NOMO-1 treated with dmso at 0.1 percent for 144 hours (cell line): Measurements from ENCODE around the gene RPL19.
A peak's percentile ranks its signal among the peaks of the same experiment; 100 is the strongest.

Experiments
- DNase-seq: peaks from one replicate; lab custom pipeline; 2025; ENCODE audit not compliant: unreplicated experiment; lab: John Stamatoyannopoulos, UW

The RPL19 gene

GRCh38 chr17:39223907-39224777, 24.1 kb downstream of the RPL19 start:
- DNase-seq: no peak

GRCh38 chr17:39224778-39225307, 24.8 kb downstream of the RPL19 start:
- no peak for DNase-seq

GRCh38 chr17:39225308-39225958, 25.4 kb downstream of the RPL19 start, which contains the start of gene STAC2:
Gene STAC2, minus strand, starts transcription at chr17:39225945. Its CDS starts 443 bp downstream, at chr17:39225502.
- no peak for DNase-seq

- DNase-seq: no peak
These were observed 26.0 kb downstream of the RPL19 start for GRCh38 chr17:39225959-39226683.

GRCh38 chr17:39227364-39227919, 27.4 kb downstream of the RPL19 start:
- DNase-seq: no peak

- peak; percentile 37 for DNase-seq
These were observed 29.3 kb downstream of the RPL19 start for GRCh38 chr17:39229274-39229913.

- no peak for DNase-seq
These were observed 30.3 kb downstream of the RPL19 start for GRCh38 chr17:39230361-39230760.

GRCh38 chr17:39231091-39231561, 31.0 kb downstream of the RPL19 start:
- DNase-seq: no peak

- peak; percentile 29 for DNase-seq
These were observed 31.8 kb downstream of the RPL19 start for GRCh38 chr17:39231591-39232551.

- peak; percentile 81 for DNase-seq
These were observed 35.7 kb downstream of the RPL19 start for GRCh38 chr17:39235555-39236449.

GRCh38 chr17:39236450-39236927, 36.4 kb downstream of the RPL19 start:
- no peak for DNase-seq

GRCh38 chr17:39236981-39237441, 36.9 kb downstream of the RPL19 start:
- no peak for DNase-seq

GRCh38 chr17:39237586-39237985, 37.5 kb downstream of the RPL19 start:
- DNase-seq: no peak

- no peak for DNase-seq
These were observed 38.4 kb downstream of the RPL19 start for GRCh38 chr17:39238311-39238972.

GRCh38 chr17:39239640-39240314, 39.7 kb downstream of the RPL19 start:
- DNase-seq: no peak

GRCh38 chr17:39240631-39241030, 40.5 kb downstream of the RPL19 start:
- no peak for DNase-seq

GRCh38 chr17:39243155-39243554, 43.1 kb downstream of the RPL19 start:
- no peak for DNase-seq
